Right renal pelvis (tissue), 4 donors: ENCODE data around the gene C19orf47. TPM values are rescaled to one million over a fixed set of nuclear protein-coding genes. Genes with fewer than 3 reads are reported as not detected.
"Not testable (repeated sequence)": the region's sequence is repeated elsewhere in the genome, so short reads cannot be mapped to it uniquely, and the experiment has no call there.

Experiments used
- DNase-seq, 4 donors: peaks; one replicate each; pipeline ENCODE4 v3.0.0-alpha.2; 2013; ENCODE audit warnings: low read depth in 4 of 4, low spot score in 3 of 4, missing footprints in 1 of 4
- polyA plus RNA-seq, 4 donors: library from polyadenylated mRNA; unstranded; fragments of 120-200 nt; gene quantifications; one replicate each; pipeline ENCODE4 v1.2.1, GENCODE V29; 2013; ENCODE audit not compliant: insufficient read length in 4 of 4

C19orf47 gene
- polyA plus RNA-seq, 4 donors: 10.2 to 14.0 (median 12.3) TPM

- DNase-seq: no peak
These were observed 8.7 kb upstream of the C19orf47 start for GRCh38 chr19:40356681-40357595.

DNA sequence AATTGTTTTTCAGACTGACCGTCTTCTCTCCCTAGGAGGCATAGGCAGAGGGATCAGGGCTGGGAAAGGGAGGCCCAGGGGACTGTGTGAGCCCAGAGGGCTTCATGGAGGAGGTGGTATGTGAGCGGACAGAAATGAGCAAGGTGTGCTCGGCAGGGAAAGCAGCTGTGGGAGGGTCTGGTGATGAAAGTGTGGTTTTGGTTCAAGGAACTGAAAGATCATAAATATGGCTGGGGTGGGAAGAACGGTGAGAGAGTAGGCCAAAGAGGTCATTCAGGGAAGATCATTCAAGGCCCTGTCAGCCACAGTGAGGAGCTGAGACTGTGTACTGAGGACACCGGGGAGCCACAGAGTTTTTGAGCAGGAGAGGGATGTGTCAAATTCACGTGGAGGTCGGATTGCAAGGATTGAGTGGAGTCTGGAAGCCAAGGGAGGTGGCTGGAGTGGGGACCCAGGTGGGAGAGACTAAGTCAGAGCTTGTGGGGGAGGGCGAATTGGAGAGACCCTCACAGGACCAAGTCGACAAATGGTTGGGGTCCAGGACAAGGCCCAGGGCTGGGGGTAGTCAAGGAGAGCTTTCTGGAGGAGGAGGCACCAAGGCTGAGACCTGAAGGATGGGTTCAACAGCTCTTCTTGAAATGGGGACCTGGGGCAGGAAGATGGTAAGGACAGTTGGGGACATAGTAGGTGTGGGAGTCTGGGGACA lies 7.9 kb upstream of the C19orf47 start:
- DNase-seq: no peak

GRCh38 chr19:40348961-40349507 lies 837 bp upstream of the C19orf47 start:
- DNase-seq: no peak

DNA sequence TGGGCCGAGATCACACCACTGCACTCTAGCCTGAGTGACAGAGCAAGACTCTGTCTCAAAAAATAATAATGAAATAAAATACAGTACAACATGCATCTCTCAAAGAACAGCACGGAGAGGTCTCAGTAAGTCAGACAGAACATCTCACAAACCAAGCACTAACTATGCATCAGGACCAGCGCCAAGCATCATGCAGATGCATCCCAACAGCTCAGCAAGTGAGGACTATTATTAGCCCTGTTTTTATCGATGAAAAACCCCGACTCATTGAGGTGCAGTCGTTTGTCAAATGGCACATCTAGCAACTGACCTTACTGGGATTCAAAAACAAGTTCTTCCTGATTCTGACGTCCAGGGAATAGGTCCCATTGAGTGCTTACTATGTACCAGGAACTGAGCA lies 3.8 kb downstream of the C19orf47 start:
- no peak for DNase-seq

DNA sequence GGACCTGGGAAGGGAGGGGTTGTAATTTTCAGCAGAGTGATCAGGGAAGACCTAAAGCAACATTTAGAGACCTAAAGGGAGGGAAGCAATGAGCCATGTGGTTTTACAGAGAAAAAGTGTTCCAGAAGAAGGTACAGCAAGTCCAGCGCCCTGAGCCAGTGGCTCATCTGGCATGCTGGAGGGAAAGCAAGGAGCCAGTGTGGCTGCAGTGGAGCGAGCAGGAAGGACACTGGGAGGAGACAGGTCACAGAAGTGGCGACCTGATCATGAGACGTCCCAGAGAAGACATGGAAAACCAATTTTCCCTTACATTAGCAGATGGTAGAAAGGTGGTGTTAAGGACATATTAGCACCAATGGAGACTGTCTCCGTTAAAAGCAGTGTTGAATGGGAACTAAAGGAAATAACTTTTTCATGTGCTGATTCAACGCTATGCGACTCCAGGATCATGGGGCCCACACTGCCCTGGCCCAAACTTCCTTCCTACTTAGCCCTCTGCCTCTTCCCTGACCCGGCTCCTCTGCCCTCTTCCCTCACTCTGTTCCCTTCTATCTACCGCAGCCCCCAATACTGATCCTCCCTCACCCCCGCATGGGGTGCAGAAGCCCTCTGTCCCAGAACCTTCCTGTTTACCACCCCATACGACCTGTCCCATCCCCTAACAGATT lies 5.4 kb downstream of the C19orf47 start:
- no peak for DNase-seq

- no peak for DNase-seq
These were observed 6.4 kb downstream of the C19orf47 start for GRCh38 chr19:40341601-40342482.

GRCh38 chr19:40339018-40339728 lies 9.0 kb downstream of the C19orf47 start:
- DNase-seq: no peak

DNA sequence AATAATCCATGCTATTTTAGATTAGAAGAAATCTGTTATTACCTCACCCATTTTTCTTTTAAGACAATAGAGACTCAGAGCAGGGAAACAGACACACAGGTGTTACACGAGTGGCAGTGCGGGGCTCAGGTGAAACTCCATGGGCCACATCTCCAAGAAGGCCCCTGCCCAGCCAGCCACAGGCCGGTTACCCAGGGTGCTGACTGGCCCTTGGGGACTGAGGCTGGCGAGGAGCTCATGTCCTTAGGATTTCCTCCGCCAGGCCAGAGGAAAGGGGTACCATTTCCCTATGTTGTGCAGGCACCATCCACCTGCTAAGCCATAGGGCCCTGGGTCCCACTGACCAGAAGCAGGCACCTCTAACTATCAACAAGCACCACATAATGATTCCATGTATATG lies 10.6 kb downstream of the C19orf47 start:
- DNase-seq: no peak

DNA sequence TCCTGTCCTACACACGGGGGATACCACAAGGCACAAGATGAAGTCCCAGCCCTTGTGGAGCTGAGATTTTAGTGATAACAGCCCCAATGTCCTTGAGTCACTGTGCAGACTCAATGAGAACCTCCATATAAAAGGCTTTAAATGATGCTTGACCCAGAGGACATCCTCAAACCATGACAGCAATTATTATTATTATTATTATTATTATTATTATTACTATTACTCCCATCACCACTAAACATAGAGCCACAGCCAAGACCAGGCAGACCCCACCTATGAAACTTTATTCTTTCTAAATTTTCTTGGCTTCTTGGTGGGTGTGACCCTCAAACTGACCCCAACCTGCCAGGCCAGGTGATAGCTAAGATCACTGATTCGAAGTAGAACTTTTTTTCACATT lies 11.1 kb downstream of the C19orf47 start:
- DNase-seq: no peak

DNA sequence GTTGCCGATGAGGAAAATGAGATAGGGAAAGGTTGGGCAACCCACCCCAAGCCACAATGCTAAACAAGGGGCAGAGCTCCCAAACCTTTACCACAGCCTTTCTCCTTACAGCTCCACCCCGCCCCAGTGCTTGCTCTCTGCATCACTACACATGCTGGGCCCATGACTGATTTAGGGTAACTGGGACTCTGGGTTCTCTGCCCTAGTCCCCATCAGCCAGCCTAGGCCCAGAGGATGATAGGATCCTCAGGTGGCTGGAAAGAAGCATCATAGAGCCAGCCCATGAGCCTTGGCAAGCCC lies 11.6 kb downstream of the C19orf47 start:
- DNase-seq: no peak

DNA sequence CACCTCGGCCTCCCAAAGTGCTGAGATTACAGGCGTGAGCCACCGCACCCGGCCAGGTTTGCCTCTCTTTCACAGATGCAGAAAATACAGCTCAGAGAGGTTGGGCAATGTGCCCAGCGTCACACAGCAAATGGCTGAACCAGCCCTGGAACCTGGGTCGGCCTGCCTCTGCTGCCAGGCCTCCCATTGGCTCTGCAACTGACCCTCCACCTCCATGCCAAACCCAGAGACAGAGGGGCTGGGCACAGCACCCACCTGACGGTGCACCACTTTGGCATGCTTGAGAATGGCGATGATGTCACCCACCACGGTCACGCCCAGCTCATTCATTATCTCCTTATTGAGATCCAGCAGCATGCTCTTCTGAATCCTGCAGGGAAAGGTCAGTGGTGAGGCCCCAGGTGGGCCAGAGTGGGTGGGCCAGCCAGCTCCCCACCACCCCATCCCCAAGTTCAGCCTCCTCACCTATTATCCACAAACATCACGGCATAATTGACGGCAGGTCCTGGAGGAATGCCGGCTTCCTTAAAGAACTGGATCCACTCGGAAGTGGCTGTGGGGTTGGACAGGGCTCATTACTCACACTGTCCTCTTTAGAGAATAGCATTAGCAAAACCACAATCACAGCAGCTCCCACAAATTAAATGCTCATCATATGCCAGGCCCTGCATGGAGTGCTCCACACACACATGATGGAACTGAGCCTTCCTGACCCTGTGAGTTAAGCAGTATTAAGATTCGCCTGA lies 12.2 kb downstream of the C19orf47 start:
- no peak for DNase-seq

GRCh38 chr19:40335101-40335500 lies 13.1 kb downstream of the C19orf47 start:
- DNase-seq: no peak

DNA sequence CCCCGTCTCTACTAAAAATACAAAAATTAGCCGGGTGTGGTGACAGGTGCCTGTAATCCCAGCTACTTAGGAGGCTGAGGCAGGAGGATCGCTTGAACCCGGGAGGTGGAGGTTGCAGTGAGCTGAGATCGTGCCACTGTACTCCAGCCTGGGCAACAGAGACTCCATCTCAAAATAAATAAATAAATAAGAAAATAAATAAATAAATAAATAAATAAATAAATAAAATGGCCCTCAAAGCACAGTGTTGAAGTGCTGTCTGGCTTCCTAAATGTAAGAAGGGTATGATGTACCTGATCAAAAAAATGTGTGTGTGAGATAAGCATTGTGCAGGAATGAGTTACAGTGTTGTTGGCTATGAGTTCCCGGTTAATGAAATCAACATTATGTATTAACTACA lies 15.1 kb downstream of the C19orf47 start:
- DNase-seq: not testable (repeated sequence)

DNA sequence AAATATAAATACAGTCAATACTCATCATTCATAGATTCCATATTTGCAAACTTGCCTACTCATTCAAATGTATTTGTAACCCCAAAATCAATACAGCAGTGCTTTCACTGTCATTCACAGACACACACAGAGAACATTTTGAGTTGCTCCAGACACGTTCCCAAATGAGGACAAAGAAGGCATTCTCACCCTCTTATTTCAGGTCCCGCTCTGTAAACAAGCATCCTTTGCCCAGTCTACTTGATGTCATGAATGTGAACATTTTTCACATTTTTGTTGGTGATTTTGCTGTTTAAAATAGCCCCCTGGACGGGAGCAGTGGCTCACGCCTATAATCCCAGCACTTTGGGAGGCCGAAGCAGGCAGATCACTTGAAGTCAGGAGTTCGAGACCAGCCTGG lies 15.5 kb downstream of the C19orf47 start:
- DNase-seq: no peak

DNA sequence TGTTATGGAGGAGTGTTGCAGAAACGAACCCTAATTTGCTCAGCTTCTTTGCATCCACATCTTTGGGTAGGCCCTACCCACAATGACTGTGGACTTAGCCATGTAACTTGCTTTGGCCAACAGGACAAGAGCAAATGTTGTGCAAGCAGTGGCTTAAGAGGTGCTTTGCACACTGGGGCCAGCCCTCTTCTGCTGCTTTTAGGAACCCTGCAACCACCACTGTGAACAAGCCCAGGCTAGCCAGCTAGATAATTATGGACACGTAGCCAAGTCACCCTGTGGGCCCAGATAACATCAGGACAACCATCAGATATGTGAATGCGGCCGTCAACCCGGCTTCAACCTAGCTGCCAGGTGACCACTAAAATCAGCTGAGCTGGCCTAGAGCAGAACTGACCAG lies 17.1 kb downstream of the C19orf47 start:
- no peak for DNase-seq

GRCh38 chr19:40326201-40326600 lies 22.0 kb downstream of the C19orf47 start:
- no peak for DNase-seq

DNA sequence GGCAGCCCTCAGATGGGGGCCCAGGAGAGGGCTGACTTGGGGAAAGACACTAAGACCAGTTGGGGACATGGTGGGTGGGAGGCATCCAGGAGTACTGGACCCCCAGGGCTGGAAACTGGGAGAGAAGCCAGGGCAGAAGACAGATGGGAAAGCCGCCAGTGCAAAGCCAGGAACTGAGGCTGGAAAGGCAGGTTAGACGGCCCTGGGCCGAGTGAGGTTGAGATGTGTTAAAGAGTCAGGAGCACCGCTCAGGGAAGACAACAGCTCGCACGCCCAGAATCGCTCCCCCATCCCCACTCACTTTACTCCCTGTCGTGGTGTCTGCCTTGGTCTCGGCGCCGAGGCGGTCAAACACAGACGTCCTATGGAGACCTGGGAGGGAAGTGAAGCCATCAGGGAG lies 24.5 kb downstream of the C19orf47 start:
- DNase-seq: no peak

- no peak for DNase-seq
These were observed 25.1 kb downstream of the C19orf47 start for GRCh38 chr19:40322951-40323615.

GRCh38 chr19:40322271-40322610 lies 26.0 kb downstream of the C19orf47 start:
- DNase-seq: no peak
